RWPE2 (cell line): ENCODE results near the gene HHAT.
"Not testable (repeated sequence)": the region's sequence is repeated elsewhere in the genome, so short reads cannot be mapped to it uniquely, and the experiment has no call there.

Experiments used
- ATAC-seq: fragments of 200-7000 bp; cut with Tn5 transposase; 3 replicates; pipeline ENCODE4 v1.9.1; 2021; ENCODE audit warnings: low read depth
- DNase-seq: peaks from one replicate; pipeline ENCODE4 v3.0.0-alpha.2; 2020; ENCODE audit warnings: low spot score
- H3K27ac ChIP-seq: fragments of 450-650 bp; 2 replicates; pipeline ENCODE4 v1.5.1; 2017; ENCODE audit warnings: mild to moderate bottlenecking; ENCODE audit not compliant: poor library complexity, severe bottlenecking
- H3K27me3 ChIP-seq: fragments of 250-450 bp; sonication (Bioruptor Pico); 2 replicates; pipeline ENCODE4 v1.5.1; 2021; ENCODE audit warnings: mild to moderate bottlenecking, moderate library complexity; ENCODE audit not compliant: insufficient read depth, poor library complexity, severe bottlenecking
- H3K36me3 ChIP-seq: fragments of 250-450 bp; sonication (Bioruptor Pico); 2 replicates; pipeline ENCODE4 v1.5.1; 2020; ENCODE audit warnings: low read depth, mild to moderate bottlenecking, moderate library complexity
- H3K4me1 ChIP-seq: fragments of 250-450 bp; sonication (Bioruptor Pico); 2 replicates; pipeline ENCODE4 v1.5.1; 2021; ENCODE audit warnings: mild to moderate bottlenecking, moderate library complexity; ENCODE audit not compliant: insufficient read depth, poor library complexity, severe bottlenecking
- H3K4me3 ChIP-seq: fragments of 250-450 bp; sonication (Bioruptor Pico); 2 replicates; pipeline ENCODE4 v1.5.1; 2021; ENCODE audit warnings: mild to moderate bottlenecking, moderate library complexity; ENCODE audit not compliant: severe bottlenecking
- H3K9me3 ChIP-seq: fragments of 250-450 bp; sonication (Bioruptor Pico); 2 replicates; pipeline ENCODE4 v1.5.1; 2021; ENCODE audit warnings: mild to moderate bottlenecking, moderate library complexity; ENCODE audit not compliant: severe bottlenecking
- CTCF ChIP-seq: fragments of 450-650 bp; IDR thresholded peaks from one replicate; pipeline ENCODE4 v1.5.1; 2017; ENCODE audit warnings: mild to moderate bottlenecking, moderate library complexity; ENCODE audit not compliant: poor library complexity, severe bottlenecking

The HHAT gene

GRCh38 chr1:210352575-210352974 lies 23.9 kb downstream of the HHAT start:
- Histone ChIP-seq H3K36me3 (no peaks in the 10 kb centered on the region), H3K4me1 (no peaks in the 10 kb centered on the region), H3K27ac (no peak overlapping the region), H3K9me3 (no peaks in the 10 kb centered on the region), H3K27me3 (no peaks in the 10 kb centered on the region), H3K4me3 (no peak overlapping the region)
- ATAC-seq (no peak), DNase-seq (no peak)
- no peak for TF ChIP-seq CTCF

GRCh38 chr1:210354305-210354704 lies 25.6 kb downstream of the HHAT start:
- not testable (repeated sequence) for H3K27me3 ChIP-seq, H3K4me3 ChIP-seq, ATAC-seq, H3K27ac ChIP-seq, H3K36me3 ChIP-seq, H3K9me3 ChIP-seq, DNase-seq, H3K4me1 ChIP-seq

GRCh38 chr1:210358626-210359025 lies 29.9 kb downstream of the HHAT start:
- H3K9me3 ChIP-seq = no peaks in the 10 kb centered on the region
- no peak overlapping the region for H3K4me3 ChIP-seq
- ATAC-seq (no peak), DNase-seq (no peak)
- no peak for TF ChIP-seq CTCF
- no peaks in the 10 kb centered on the region for H3K4me1 ChIP-seq
- no peak overlapping the region for H3K27ac ChIP-seq
- H3K36me3 ChIP-seq = no peaks in the 10 kb centered on the region
- H3K27me3 ChIP-seq = no peaks in the 10 kb centered on the region

GRCh38 chr1:210359255-210359654 lies 30.6 kb downstream of the HHAT start:
- no peak for TF ChIP-seq CTCF
- no peaks in the 10 kb centered on the region for H3K9me3 ChIP-seq
- H3K27ac ChIP-seq = no peak overlapping the region
- H3K36me3 ChIP-seq = no peaks in the 10 kb centered on the region
- no peak for DNase-seq
- no peaks in the 10 kb centered on the region for H3K4me1 ChIP-seq
- no peaks in the 10 kb centered on the region for H3K27me3 ChIP-seq
- no peak overlapping the region for H3K4me3 ChIP-seq
- no peak for ATAC-seq

- DNase-seq = no peak
Observed at GRCh38 chr1:210360852-210361477, 32.3 kb downstream of the HHAT start.

More at GRCh38 chr1:210360852-210361477, 32.3 kb downstream of the HHAT start:
- H3K36me3 ChIP-seq = no peaks in the 10 kb centered on the region
- H3K9me3 ChIP-seq = no peaks in the 10 kb centered on the region
- ATAC-seq = peak; percentile 62; the same call in 2 of the 3 replicates
- no peak overlapping the region for H3K4me3 ChIP-seq
- TF ChIP-seq CTCF = peak; percentile 68
- H3K27me3 ChIP-seq = no peaks in the 10 kb centered on the region
- no peak overlapping the region for H3K27ac ChIP-seq
- H3K4me1 ChIP-seq = no peaks in the 10 kb centered on the region
